HG02970 (cell line): ENCODE data around the gene TEKT2.

Experiments
- ATAC-seq: cut with Tn5 transposase; IDR thresholded peaks from one replicate; pipeline ENCODE4 v1.9.1; 2021; ENCODE audit warnings: mild to moderate bottlenecking, moderate library complexity, moderate number of reproducible peaks; ENCODE audit not compliant: unreplicated experiment, low FRiP score

TEKT2 gene

DNA sequence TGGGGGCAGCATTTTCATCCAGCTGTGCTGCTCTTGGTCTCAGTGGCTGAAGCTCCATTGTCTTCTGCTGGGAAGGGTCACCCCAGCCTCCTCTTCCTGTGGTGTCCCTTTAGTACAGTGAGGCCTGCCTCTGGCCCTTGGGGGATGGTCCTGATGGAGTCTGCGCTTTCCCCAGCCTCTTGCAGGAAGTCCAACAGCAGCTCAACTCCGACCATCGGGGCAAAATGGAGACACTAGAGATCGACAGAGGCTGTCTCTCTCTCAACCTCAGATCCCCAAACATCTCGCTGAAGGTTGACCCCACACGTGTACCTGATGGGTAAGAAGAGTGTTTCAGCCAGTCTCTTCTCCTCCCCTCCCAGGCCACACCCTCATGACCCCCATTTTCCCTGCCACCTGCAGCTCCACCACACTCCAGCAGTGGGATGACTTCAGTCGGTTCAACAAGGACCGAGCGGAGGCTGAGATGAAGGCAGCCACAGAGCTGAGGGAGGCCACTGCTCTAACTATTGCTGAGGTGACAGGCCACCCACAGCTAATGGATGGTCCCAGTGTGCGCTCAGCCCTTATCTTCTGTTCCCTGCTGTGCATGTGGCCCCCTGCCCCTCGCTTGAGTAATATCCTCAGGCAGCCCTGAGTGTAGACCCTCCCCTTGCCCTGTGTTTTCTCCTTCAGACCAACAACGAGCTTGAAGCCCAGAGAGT is 2.8 kb downstream of the TEKT2 start:
- ATAC-seq: no peak

GRCh38 chr1:36087233-36088123 is 3.6 kb downstream of the TEKT2 start:
- no peak for ATAC-seq

DNA sequence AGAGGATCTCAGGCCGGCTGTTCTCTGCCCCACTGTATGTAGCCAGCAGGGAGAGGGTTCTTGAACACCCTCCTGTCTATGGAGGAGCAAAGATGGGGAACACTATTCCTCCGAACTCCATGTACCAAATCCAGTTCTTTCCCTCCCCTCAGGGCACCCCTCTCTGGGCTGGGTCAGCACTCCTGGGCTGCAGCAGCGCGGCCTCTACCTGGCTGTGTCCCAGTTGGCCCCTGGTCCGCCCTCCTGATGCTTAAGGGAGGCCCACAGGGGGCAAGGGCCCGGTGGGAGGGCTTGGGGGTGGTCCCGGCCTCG is 4.3 kb downstream of the TEKT2 start:
- ATAC-seq: no peak

DNA sequence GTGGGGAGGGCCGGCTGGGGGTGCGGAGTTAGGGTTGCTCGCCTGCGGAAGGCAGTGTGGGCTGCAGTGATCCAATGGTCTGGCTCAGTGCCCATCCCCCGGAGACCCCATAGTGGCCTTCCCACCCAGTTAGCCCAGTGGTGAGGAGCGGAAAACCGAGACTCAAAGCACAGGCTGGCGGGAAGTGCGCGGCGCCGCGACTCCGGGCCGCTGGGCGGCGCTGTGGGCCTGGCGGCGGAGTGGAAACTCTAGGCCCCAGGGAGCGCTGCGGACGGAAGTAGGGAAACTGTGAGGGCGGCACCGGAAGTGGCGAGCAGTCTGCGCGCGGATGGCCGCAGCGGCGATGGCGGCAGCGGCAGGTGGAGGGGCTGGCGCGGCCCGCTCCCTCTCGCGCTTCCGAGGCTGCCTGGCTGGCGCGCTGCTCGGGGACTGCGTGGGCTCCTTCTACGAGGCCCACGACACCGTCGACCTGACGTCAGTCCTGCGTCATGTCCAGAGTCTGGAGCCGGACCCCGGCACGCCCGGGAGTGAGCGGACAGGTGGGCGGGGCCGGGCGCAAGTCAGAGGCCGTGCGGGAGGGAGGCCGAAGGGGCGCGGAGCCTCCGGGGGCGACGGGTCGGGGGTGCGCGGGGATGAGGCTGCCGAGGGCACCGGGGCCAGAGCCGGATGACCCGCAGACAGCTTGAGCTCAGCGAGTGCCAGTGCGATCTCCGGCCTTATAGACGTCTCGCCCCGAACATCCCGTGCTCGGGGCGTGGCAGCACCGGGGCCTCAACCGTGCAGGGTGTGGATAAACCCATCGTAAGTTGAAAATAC is 4.9 kb downstream of the TEKT2 start, which contains the start of gene ADPRS:
TSS of gene ADPRS (plus strand) at position 316 of the 816 bp plus-strand sequence. CDS start at position 329, 13 bp downstream.
- ATAC-seq: peak; percentile 83

DNA sequence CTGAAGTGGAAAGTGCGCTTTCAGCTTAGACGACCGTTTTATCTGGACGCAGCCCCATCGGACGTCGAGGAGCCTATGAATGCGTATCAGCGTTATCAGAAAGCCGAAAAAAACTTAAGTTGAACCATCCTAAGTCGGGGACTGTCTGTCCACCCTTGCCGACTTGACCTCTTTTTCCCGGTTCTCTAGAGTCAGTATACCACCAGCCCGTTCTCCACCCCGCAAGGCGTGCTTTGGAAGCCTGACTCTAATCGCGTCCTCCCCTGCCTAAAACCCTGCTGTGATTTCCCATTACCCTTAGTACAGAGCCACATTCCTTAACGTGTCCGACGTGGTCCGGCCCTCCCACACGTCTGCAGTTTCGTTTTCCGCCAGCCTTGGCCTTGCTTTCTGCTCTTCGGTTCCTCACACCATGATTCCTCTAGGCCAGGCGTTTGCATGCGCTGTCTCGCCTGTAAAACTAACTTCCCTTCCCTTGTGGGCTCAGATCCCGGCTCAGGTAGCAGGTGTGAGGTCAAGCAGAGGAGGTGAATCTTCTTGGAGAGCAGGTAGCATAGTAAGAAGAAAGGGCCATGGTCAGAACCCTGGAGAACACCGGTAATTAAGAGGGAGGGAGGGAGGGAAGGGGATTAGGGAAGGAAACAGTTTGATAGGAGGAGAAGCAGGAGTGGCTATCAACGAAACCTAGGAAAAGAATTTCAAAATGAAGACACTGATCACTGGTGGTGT is 5.7 kb downstream of the TEKT2 start:
- ATAC-seq: no peak

DNA sequence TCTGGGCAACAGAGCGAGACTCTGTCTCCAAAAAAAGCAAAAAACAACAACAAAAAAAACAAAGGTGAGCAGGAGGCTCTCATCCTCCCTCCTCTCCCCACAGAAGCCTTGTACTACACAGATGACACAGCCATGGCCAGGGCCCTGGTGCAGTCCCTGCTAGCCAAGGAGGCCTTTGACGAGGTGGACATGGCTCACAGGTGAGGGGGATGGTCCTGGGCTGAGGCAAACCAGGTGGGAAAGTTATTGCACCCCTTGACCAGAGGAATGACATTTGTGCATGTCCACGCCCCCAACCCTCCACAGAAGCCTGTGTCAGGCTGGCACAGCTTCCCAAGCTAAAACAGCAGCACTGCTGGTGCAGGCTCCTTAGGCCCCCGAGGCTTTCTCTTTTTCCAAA is 7.2 kb downstream of the TEKT2 start:
- no peak for ATAC-seq

DNA sequence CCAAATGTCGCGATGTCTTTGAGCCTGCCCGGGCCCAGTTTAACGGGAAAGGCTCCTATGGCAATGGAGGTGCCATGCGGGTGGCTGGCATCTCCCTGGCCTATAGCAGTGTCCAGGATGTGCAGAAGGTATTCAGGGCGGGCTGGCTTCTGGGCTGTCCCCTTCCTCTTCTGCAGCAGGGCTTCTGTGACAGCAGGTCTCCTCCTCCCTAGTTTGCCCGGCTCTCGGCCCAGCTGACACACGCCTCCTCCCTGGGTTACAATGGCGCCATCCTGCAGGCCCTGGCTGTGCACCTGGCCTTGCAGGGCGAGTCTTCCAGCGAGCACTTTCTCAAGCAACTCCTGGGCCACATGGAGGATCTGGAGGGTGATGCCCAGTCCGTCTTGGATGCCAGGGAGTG is 7.8 kb downstream of the TEKT2 start:
- ATAC-seq: no peak

- no peak for ATAC-seq
These were observed 8.4 kb downstream of the TEKT2 start for GRCh38 chr1:36092166-36092797.

GRCh38 chr1:36092798-36093185 is 8.9 kb downstream of the TEKT2 start:
- no peak for ATAC-seq

- ATAC-seq: no peak
These were observed 9.3 kb downstream of the TEKT2 start for GRCh38 chr1:36093226-36093625.

DNA sequence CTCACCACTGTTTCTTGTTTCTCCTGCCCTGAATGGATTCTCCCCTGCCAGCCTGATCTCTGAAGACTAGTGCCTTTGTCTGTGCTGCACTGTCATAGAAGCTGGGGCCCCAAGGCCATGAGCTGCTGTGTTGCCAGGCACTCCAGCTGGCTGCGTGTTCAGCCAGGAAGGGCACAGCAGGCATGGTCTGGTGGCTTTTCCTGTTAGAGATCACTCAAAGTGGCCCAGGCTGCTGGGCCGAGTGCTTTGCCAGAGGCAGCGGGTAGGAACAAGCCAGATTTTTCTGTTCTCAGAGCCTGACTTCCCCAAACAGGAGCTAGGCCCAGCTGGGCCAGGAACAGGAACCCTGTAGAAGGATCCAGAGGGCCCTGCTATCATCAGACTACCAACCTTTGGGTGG is 10.0 kb downstream of the TEKT2 start:
- ATAC-seq: no peak

DNA sequence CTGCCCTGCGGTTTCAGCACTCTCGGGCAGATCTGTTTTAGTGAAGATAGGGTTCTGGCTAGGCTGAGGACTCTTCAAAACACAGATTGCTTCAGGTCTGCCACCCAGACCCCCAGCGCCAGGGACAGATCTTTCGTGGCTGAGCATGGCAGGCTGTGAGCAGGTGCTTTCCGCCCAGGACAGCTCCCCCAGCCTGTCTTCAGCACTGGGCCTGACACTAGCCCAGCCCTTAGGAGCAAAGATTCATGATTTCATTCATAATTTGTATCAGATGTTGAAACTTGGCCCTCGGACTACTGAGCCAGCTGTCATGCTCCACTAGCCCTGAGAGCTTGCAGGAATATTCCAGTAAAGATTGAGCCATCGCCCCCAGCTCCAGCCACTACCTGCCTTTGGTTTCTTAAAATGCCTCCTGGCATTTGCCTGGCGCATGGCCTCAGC is 10.7 kb downstream of the TEKT2 start:
- ATAC-seq: no peak

DNA sequence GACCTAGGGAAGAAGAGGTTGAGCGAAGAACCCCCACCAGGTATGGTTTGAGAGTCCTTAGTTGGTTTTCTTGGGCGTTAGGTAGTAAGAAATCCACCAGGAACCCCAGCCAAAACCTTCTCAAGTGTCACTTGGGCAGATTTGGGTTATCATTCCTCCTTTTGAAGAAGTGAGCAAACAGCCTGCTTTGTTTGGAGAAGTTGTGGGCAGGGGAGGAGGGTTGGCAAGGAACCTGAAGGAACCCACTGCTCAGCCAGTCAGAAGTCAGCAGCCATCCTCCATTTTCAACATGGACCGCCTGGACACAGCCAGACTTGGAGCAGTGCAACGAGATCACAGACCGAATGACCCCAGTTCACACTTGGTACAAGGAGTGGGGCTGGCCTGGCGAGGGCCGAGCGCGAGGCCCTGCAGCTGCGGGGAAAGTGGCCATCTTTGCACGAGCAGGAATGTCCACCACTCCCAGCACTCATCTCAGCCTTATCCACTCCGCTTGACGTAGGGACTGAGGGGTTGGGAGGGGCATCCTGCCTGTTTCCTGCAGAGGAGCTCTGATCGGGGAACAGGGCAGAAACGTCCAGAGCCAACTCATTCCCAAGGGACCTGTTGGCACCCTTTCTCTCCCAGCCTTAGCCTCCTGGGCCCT is 12.0 kb downstream of the TEKT2 start:
- ATAC-seq: no peak

- ATAC-seq: no peak
These were observed 12.9 kb downstream of the TEKT2 start for GRCh38 chr1:36096500-36097432.

DNA sequence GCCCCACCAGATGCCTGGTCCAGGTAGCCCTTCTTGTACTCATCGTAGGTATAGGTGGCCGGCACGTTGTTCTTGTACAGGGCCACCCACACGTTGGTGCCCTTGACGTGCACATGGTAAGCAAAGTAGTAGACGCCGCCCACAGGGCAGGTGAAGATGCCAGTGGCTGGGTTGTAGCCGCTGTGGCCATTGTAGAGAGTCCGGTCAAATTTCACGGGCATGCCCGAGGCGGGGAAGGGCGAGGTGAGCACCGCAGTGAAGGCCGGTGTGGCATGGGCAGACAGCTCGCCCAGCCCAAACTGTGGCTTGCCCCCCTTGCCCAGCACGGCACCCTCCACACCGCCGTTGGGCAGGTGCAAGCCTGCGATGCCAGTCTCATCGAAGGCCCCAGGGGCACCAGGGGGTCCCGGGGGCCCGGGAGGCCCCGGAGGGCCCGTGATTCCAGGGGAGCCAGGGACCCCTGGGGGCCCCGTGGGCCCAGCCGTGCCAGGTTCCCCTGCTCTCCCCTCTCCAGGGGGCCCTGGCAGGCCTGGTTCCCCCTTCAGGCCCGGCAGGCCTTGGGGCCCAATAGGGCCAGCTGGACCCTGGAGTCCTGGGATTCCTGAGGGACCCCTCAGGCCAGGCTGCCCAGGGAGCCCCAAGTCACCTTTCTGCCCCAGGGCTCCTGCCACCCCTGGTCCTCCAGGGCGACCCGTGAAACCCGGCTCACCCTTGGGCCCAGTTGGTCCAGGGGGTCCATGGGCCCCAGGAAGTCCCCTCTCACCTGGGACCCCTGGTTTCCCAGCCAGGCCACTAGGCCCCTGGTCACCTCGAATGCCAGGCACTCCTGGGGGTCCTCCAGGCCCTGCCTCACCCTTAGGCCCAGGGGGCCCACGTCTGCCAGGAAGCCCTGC is 14.0 kb downstream of the TEKT2 start:
- ATAC-seq: no peak

GRCh38 chr1:36098650-36099365 is 14.9 kb downstream of the TEKT2 start:
- no peak for ATAC-seq
